ENCODE results near the gene CAMSAP2.

Gene CAMSAP2

DNA sequence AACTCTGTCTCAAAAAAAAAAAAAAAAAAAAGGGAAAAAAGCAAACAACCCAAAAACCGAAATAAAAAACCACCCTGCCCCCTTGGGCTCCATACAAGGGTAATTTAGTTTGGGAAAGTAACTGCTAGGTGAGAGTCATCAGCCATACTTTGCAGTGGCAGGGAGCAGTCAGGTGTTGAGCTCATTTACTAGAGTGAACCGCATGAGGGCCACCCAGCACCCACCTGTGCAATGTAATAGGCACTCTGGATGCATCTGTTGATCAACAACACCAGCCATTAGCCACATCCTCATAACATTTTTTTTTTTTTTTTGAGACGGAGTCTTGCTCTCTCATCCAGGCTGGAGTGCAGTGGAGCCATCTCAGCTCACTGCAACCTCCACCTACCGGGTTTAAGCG, 165.1 kb downstream of the CAMSAP2 start:
- Histone ChIP-seq H3K4me1 (ENCODE audit: control insufficient read depth, insufficient read depth, low read length) (no peaks in the 10 kb centered on the region), H3K36me3 (ENCODE audit: control insufficient read depth, insufficient read depth, low read length) (peaks cover 61% of the 10 kb centered on the region), H3K4me3 (ENCODE audit: insufficient read depth, low read depth, low read length) (no peak overlapping the region), H3K27ac (ENCODE audit: insufficient read depth, low read depth, low read length, poor library complexity, severe bottlenecking) (no peak overlapping the region), H3K27me3 (ENCODE audit: control insufficient read depth, insufficient read depth, low read length, poor library complexity, severe bottlenecking) (no peaks in the 10 kb centered on the region), H3K9me3 (ENCODE audit: control insufficient read depth, low read length) (no peaks in the 10 kb centered on the region)
- WGBS, 2 experiments, result 97 to 98% methylated on average over 4 to 5 of the region's 5 CpGs

DNA sequence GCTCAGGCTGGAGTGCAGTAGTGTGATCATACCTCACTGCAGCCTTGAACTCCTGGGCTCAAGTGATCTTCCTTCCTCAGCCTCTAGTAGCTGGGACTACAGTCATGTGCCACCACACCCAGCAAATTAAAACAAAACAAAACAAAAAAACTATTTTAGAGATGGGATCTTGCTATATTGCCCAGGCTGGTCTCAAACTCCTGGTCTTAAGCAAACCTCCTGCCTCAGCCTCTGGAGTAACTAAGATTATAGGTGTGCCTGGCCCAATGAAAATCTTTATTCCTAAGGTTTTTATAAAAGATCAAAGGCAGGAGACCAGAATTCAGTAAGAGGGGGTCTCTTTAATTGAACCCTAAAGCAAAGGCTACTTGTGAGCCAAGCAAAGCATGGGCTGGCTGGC, 166.1 kb downstream of the CAMSAP2 start:
- H3K4me1 ChIP-seq (ENCODE audit: control insufficient read depth, insufficient read depth, low read length), result no peaks in the 10 kb centered on the region
- no peaks in the 10 kb centered on the region for H3K9me3 ChIP-seq (ENCODE audit: control insufficient read depth, low read length)
- no peak overlapping the region for H3K27ac ChIP-seq (ENCODE audit: insufficient read depth, low read depth, low read length, poor library complexity, severe bottlenecking)
- no peaks in the 10 kb centered on the region for H3K27me3 ChIP-seq (ENCODE audit: control insufficient read depth, insufficient read depth, low read length, poor library complexity, severe bottlenecking)
- H3K36me3 ChIP-seq (ENCODE audit: control insufficient read depth, insufficient read depth, low read length), result peaks cover 61% of the 10 kb centered on the region
- no peak overlapping the region for H3K4me3 ChIP-seq (ENCODE audit: insufficient read depth, low read depth, low read length)

DNA sequence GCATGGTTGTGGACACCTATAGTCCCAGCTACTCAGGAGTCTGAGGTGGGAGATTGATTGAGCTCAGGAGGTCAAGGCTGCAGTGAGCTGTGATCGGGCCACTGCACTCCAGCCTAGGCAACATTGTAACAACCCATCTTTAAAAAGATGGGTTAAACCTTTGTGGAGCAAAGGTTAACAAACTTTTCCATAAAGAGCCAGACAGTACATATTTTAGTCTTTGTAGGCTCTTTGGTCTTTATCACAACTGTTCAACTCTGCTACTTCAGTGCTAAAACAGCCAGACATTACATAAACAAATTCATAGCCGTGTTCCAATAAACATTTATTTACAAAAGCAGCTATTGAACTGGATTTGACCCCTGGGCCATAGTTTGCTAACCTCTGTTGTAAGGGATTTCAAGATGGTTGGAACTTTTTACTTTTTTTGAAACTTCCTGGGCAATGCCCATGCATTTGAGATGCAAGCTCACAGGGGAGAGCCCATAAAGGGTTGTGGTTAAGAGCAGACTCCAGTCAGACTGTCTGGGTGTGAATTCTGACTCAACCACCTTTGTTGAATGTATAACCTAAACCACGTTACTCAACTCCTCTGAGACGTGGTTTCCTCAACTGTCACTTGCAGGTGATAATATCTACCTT, 166.8 kb downstream of the CAMSAP2 start:
- H3K27me3 ChIP-seq (ENCODE audit: control insufficient read depth, insufficient read depth, low read length, poor library complexity, severe bottlenecking), result no peaks in the 10 kb centered on the region
- peaks cover 58% of the 10 kb centered on the region for H3K36me3 ChIP-seq (ENCODE audit: control insufficient read depth, insufficient read depth, low read length)
- no peak overlapping the region for H3K27ac ChIP-seq (ENCODE audit: insufficient read depth, low read depth, low read length, poor library complexity, severe bottlenecking)
- WGBS, 2 experiments, result 84 to 86% methylated on average over 3 to 4 of the region's 4 CpGs
- H3K4me3 ChIP-seq (ENCODE audit: insufficient read depth, low read depth, low read length), result no peak overlapping the region
- no peaks in the 10 kb centered on the region for H3K4me1 ChIP-seq (ENCODE audit: control insufficient read depth, insufficient read depth, low read length)
- no peaks in the 10 kb centered on the region for H3K9me3 ChIP-seq (ENCODE audit: control insufficient read depth, low read length)

DNA sequence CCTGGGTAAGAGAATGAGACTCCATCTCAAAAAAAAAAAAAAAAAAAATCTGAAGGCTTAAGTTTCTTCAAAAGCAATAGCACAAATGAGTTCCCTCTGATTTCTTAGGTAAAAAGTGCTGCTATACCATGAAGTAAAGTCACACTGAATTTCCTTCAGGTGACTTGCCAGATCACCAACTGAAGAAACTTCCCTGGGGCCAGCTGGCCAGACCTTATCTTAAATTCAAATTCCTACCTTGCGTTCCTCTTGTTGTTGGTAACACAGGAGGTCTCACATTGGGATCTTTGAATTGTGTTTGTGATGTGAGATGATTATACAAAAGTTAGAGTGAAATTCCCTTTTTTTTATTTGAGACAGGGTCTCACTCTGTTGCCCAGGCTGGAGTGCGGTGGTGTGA, 167.8 kb downstream of the CAMSAP2 start:
- WGBS, 2 experiments, result 98 to 100% methylated on average over 2 of the region's 2 CpGs

DNA sequence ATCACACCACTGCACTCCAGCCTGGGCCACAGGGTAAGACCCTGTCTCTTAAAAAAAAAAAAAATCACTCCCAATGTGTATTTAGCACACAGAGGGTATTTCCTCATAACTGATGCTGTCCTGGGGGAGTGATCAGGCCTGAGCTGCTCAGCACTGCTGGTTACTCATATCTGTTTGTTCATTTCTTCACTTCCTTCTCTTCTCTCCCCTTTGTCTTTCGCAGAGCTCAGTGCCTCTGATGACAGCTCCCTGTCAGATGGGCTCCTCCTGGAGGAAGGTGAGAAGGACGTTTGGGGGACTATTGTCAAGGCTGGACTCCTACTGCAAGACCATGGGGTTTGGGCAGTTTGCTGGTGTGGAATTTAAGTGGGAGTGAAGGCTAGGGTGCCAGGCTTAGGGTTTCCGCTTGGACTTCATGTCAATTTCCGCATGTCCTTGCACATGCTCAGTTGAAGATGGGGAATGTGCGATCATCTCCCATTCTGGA, 169.0 kb downstream of the CAMSAP2 start:
- Histone ChIP-seq H3K9me3 (ENCODE audit: control insufficient read depth, low read length) (no peaks in the 10 kb centered on the region), H3K27ac (ENCODE audit: insufficient read depth, low read depth, low read length, poor library complexity, severe bottlenecking) (no peak overlapping the region), H3K36me3 (ENCODE audit: control insufficient read depth, insufficient read depth, low read length) (peaks cover 52% of the 10 kb centered on the region), H3K27me3 (ENCODE audit: control insufficient read depth, insufficient read depth, low read length, poor library complexity, severe bottlenecking) (no peaks in the 10 kb centered on the region), H3K4me3 (ENCODE audit: insufficient read depth, low read depth, low read length) (no peak overlapping the region), H3K4me1 (ENCODE audit: control insufficient read depth, insufficient read depth, low read length) (no peaks in the 10 kb centered on the region)
- WGBS, 2 experiments, result 88 to 94% methylated on average over 5 of the region's 5 CpGs

More for the DNA sequence above, 167.8 kb downstream of the CAMSAP2 start:
- H3K4me1 ChIP-seq (ENCODE audit: control insufficient read depth, insufficient read depth, low read length), result no peaks in the 10 kb centered on the region
- H3K27ac ChIP-seq (ENCODE audit: insufficient read depth, low read depth, low read length, poor library complexity, severe bottlenecking), result no peak overlapping the region
- no peaks in the 10 kb centered on the region for H3K27me3 ChIP-seq (ENCODE audit: control insufficient read depth, insufficient read depth, low read length, poor library complexity, severe bottlenecking)
- no peaks in the 10 kb centered on the region for H3K9me3 ChIP-seq (ENCODE audit: control insufficient read depth, low read length)
- H3K4me3 ChIP-seq (ENCODE audit: insufficient read depth, low read depth, low read length), result no peak overlapping the region
- H3K36me3 ChIP-seq (ENCODE audit: control insufficient read depth, insufficient read depth, low read length), result peaks cover 56% of the 10 kb centered on the region

DNA sequence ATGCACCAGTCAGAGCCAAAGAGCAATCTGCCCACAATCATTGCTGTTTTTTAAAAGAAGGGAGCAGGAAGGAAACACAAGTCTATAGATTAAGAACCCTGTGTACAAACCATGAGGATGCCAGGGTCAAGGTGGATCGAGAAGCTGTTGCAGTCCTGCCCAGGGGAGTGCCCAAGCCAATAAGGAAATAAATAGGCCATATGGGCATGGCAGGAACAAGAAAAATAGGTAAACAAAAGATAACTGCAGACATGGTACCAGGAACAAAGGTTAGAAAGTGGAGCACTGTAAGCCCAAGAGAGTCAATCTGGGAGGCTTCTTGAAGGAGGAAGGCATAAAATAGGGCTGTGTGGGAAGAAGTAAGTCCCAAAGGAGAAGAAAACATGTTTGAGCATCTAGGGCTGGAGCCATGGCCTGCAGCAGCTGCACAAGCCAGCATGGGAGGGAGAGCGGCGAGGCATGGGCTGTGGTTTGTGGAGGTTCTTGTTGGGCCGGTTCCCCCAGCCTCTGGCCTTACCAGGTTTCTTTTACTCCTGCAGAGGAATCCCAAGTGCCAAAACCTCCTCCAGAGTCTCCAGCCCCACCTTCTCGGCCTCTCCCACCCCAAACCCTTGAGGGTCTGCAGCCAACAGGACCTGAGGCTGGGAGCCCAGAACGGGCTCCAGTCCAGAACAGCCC, 169.6 kb downstream of the CAMSAP2 start:
- H3K27ac ChIP-seq (ENCODE audit: insufficient read depth, low read depth, low read length, poor library complexity, severe bottlenecking), result no peak overlapping the region
- H3K36me3 ChIP-seq (ENCODE audit: control insufficient read depth, insufficient read depth, low read length), result peaks cover 55% of the 10 kb centered on the region
- 96% methylated on average over 6 of the region's 6 CpGs for WGBS, 2 experiments
- no peak overlapping the region for H3K4me3 ChIP-seq (ENCODE audit: insufficient read depth, low read depth, low read length)
- H3K27me3 ChIP-seq (ENCODE audit: control insufficient read depth, insufficient read depth, low read length, poor library complexity, severe bottlenecking), result no peaks in the 10 kb centered on the region
- no peaks in the 10 kb centered on the region for H3K9me3 ChIP-seq (ENCODE audit: control insufficient read depth, low read length)
- no peaks in the 10 kb centered on the region for H3K4me1 ChIP-seq (ENCODE audit: control insufficient read depth, insufficient read depth, low read length)

DNA sequence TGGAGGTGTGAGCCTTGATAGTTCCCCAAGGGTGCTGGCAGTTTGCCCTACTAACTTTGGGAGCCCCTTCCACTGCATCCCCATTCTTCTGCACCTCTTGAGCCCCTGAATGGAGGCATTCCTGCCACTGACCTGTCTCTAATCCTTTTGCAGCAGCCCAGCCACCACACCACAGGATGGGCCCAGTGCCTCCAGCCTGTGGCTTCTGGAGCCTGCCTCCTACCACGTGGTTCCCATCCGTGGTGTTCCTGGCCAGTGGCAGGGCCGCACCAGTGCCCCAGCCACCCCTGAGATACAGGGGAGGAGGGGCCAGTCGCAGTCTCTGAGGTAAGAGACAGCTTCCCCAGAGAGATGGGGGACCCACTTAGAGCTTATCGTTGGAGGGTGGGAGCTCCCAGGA, 170.4 kb downstream of the CAMSAP2 start:
- Histone ChIP-seq H3K36me3 (ENCODE audit: control insufficient read depth, insufficient read depth, low read length) (peaks cover 56% of the 10 kb centered on the region), H3K4me1 (ENCODE audit: control insufficient read depth, insufficient read depth, low read length) (no peaks in the 10 kb centered on the region)
- 95 to 97% methylated on average over 5 of the region's 5 CpGs for WGBS, 2 experiments

DNA sequence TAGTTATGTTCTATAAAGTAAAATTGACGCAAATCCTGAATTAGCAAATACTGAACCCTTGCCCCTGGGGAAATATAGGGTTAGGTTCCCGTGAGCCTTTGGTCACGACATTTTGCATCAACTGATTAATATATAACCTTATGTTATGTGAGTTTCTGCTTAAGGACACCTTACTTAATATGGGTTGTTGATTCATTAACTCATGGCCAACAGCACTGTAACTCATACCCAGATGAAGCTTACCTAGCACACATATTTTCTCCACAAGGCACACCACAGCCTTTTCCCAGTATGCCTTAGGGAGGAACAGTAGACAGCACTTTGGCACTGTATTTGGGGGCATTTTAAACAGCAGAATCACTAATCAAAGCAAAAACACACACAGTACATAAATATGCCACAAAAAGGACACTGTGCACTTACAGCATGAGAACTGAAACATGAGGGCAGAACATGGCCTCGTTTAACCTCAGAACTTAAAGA, 171.1 kb downstream of the CAMSAP2 start:
- no peak overlapping the region for H3K27ac ChIP-seq (ENCODE audit: insufficient read depth, low read depth, low read length, poor library complexity, severe bottlenecking)
- no peaks in the 10 kb centered on the region for H3K27me3 ChIP-seq (ENCODE audit: control insufficient read depth, insufficient read depth, low read length, poor library complexity, severe bottlenecking)
- 93 to 94% methylated on average over 4 of the region's 4 CpGs for WGBS, 2 experiments
- peaks cover 52% of the 10 kb centered on the region for H3K36me3 ChIP-seq (ENCODE audit: control insufficient read depth, insufficient read depth, low read length)
- H3K9me3 ChIP-seq (ENCODE audit: control insufficient read depth, low read length), result no peaks in the 10 kb centered on the region
- no peaks in the 10 kb centered on the region for H3K4me1 ChIP-seq (ENCODE audit: control insufficient read depth, insufficient read depth, low read length)
- no peak overlapping the region for H3K4me3 ChIP-seq (ENCODE audit: insufficient read depth, low read depth, low read length)

More for the DNA sequence above, 170.4 kb downstream of the CAMSAP2 start:
- Histone ChIP-seq H3K4me3 (ENCODE audit: insufficient read depth, low read depth, low read length) (no peak overlapping the region), H3K27me3 (ENCODE audit: control insufficient read depth, insufficient read depth, low read length, poor library complexity, severe bottlenecking) (no peaks in the 10 kb centered on the region), H3K9me3 (ENCODE audit: control insufficient read depth, low read length) (no peaks in the 10 kb centered on the region), H3K27ac (ENCODE audit: insufficient read depth, low read depth, low read length, poor library complexity, severe bottlenecking) (no peak overlapping the region)
